HG02610 (cell line): ENCODE data around the gene ETFBKMT.
"Not testable (repeated sequence)": the region's sequence is repeated elsewhere in the genome, so short reads cannot be mapped to it uniquely, and the experiment has no call there.

ENCODE experiments used
- ATAC-seq: cut with Tn5 transposase; IDR thresholded peaks from one replicate; pipeline ENCODE4 v1.9.1; 2021; ENCODE audit warnings: mild to moderate bottlenecking, moderate library complexity; ENCODE audit not compliant: unreplicated experiment

ETFBKMT gene

GRCh38 chr12:31716998-31717397, 57.5 kb downstream of the ETFBKMT start:
- not testable (repeated sequence) for ATAC-seq

GRCh38 chr12:31718542-31719198, 59.2 kb downstream of the ETFBKMT start:
- not testable (repeated sequence) for ATAC-seq

GRCh38 chr12:31722580-31722979, 63.1 kb downstream of the ETFBKMT start:
- no peak for ATAC-seq
